ENCODE measurements around the gene CHGA. TPM values are rescaled to one million over a fixed set of nuclear protein-coding genes. Genes with fewer than 3 reads are reported as not detected.

The CHGA gene
- total RNA-seq, 1 donor from 2014 or later, result not detected

- intact Hi-C loops (cut with DNase I), result no loop called here
- ATAC-seq (ENCODE audit: poor library complexity) (no peak), DNase-seq (no peak)
Measured at GRCh38 chr14:92965281-92965680, 42.3 kb downstream of the CHGA start.

- intact Hi-C loops (cut with DNase I), result no loop called here
- DNase-seq (no peak), ATAC-seq (ENCODE audit: poor library complexity) (no peak)
Measured at GRCh38 chr14:92967346-92967926, 44.5 kb downstream of the CHGA start.

- ATAC-seq (ENCODE audit: poor library complexity) (no peak), DNase-seq (peak; percentile 18)
- intact Hi-C loops (cut with DNase I), result no loop called here
Measured at GRCh38 chr14:92968291-92969020, 45.5 kb downstream of the CHGA start.

GRCh38 chr14:92969430-92969829, 46.5 kb downstream of the CHGA start:
- intact Hi-C loops (cut with DNase I), result no loop called here
- no peak for ATAC-seq (ENCODE audit: poor library complexity)

GRCh38 chr14:92969871-92970270, 46.9 kb downstream of the CHGA start:
- DNase-seq (peak; percentile 34), ATAC-seq (ENCODE audit: poor library complexity) (no peak)
- intact Hi-C loops (cut with DNase I), result loop anchor here (5.0 kb wide), 1 partner anchor 72 kb away; no protein-coding TSS in a partner anchor

More at GRCh38 chr14:92969430-92969829, 46.5 kb downstream of the CHGA start:
- DNase-seq, result peak; percentile 46

GRCh38 chr14:92970271-92970670, 47.3 kb downstream of the CHGA start:
- intact Hi-C loops (cut with DNase I), result loop anchor here (5.0 kb wide), 1 partner anchor 72 kb away; no protein-coding TSS in a partner anchor
- DNase-seq, result peak; percentile 32

GRCh38 chr14:92971601-92972180, 48.7 kb downstream of the CHGA start:
- DNase-seq, result peak; percentile 37
- ATAC-seq (ENCODE audit: poor library complexity), result no peak
- intact Hi-C loops (cut with DNase I), result loop anchor here (5.0 kb wide), 1 partner anchor 71 kb away; no protein-coding TSS in a partner anchor

More at GRCh38 chr14:92970271-92970670, 47.3 kb downstream of the CHGA start:
- no peak for ATAC-seq (ENCODE audit: poor library complexity)

- peak; percentile 87 for DNase-seq
- intact Hi-C loops (cut with DNase I), result loop anchor here (5.0 kb wide), 1 partner anchor 69 kb away; no protein-coding TSS in a partner anchor
- peak; percentile 89 for ATAC-seq (ENCODE audit: poor library complexity)
Measured at GRCh38 chr14:92973261-92973797, 50.4 kb downstream of the CHGA start.

- intact Hi-C loops (cut with DNase I), result loop anchor here (5.0 kb wide), 1 partner anchor 68 kb away; no protein-coding TSS in a partner anchor
- DNase-seq (no peak), ATAC-seq (ENCODE audit: poor library complexity) (peak; percentile 38)
Measured at GRCh38 chr14:92973798-92974372, 50.9 kb downstream of the CHGA start.

GRCh38 chr14:92974541-92975345, 51.8 kb downstream of the CHGA start:
- no peak for ATAC-seq (ENCODE audit: poor library complexity)
- intact Hi-C loops (cut with DNase I), result loop anchor here (5.0 kb wide), 1 partner anchor 68 kb away; no protein-coding TSS in a partner anchor

GRCh38 chr14:92976268-92976667, 53.3 kb downstream of the CHGA start:
- ATAC-seq (ENCODE audit: poor library complexity) (no peak), DNase-seq (no peak)

More at GRCh38 chr14:92974541-92975345, 51.8 kb downstream of the CHGA start:
- no peak for DNase-seq

GRCh38 chr14:92978229-92979021, 55.5 kb downstream of the CHGA start:
- intact Hi-C loops (cut with DNase I), result no loop called here

More at GRCh38 chr14:92976268-92976667, 53.3 kb downstream of the CHGA start:
- intact Hi-C loops (cut with DNase I), result no loop called here

GRCh38 chr14:92980866-92981265, 57.9 kb downstream of the CHGA start:
- intact Hi-C loops (cut with DNase I), result no loop called here
- DNase-seq, result no peak
- ATAC-seq (ENCODE audit: poor library complexity), result no peak

More at GRCh38 chr14:92978229-92979021, 55.5 kb downstream of the CHGA start:
- no peak for DNase-seq
- ATAC-seq (ENCODE audit: poor library complexity), result no peak

- no peak for ATAC-seq (ENCODE audit: poor library complexity)
- peak; percentile 17 for DNase-seq
- intact Hi-C loops (cut with DNase I), result no loop called here
Measured at GRCh38 chr14:92981726-92982125, 58.8 kb downstream of the CHGA start.

GRCh38 chr14:92982956-92983355, 60.0 kb downstream of the CHGA start:
- intact Hi-C loops (cut with DNase I), result no loop called here
- ATAC-seq (ENCODE audit: poor library complexity), result no peak
- peak; percentile 15 for DNase-seq

GRCh38 chr14:92984082-92984788, 61.3 kb downstream of the CHGA start:
- no peak for ATAC-seq (ENCODE audit: poor library complexity)
- intact Hi-C loops (cut with DNase I), result no loop called here
- DNase-seq, result peak; percentile 22
